Trophoblast cell (in vitro differentiated cells and primary cell): ENCODE data around the gene DHRS3.

Experiments
- DNase-seq, 2 donors: peaks; one replicate each; pipeline ENCODE4 v3.0.0-alpha.2; 2016
- H2AFZ ChIP-seq: 2 replicates; pipeline ENCODE4 v1.6.1; 2013; ENCODE audit warnings: low read length, moderate library complexity, mild to moderate bottlenecking; ENCODE audit not compliant: insufficient read depth, poor library complexity
- H2AK5ac ChIP-seq: 2 replicates; pipeline ENCODE4 v1.6.1; 2013; ENCODE audit warnings: mild to moderate bottlenecking, low read length
- H2BK120ac ChIP-seq: 2 replicates; pipeline ENCODE4 v1.6.1; 2013; ENCODE audit warnings: low read length, mild to moderate bottlenecking, moderate library complexity; ENCODE audit not compliant: insufficient read depth, poor library complexity
- H2BK12ac ChIP-seq: 2 replicates; pipeline ENCODE4 v1.6.1; 2013; ENCODE audit warnings: mild to moderate bottlenecking, low read length, moderate library complexity
- H2BK5ac ChIP-seq: 2 replicates; pipeline ENCODE4 v1.6.1; 2013; ENCODE audit warnings: low read length, low read depth, moderate library complexity, mild to moderate bottlenecking; ENCODE audit not compliant: poor library complexity
- H3K14ac ChIP-seq: 2 replicates; pipeline ENCODE4 v1.6.1; 2013; ENCODE audit warnings: mild to moderate bottlenecking, low read length
- H3K18ac ChIP-seq: 2 replicates; pipeline ENCODE4 v1.6.1; 2013; ENCODE audit warnings: mild to moderate bottlenecking, low read length
- H3K23ac ChIP-seq: 2 replicates; pipeline ENCODE4 v1.6.1; 2013; ENCODE audit warnings: low read length
- H3K27ac ChIP-seq: 2 replicates; pipeline ENCODE4 v1.5.1; 2013; ENCODE audit warnings: low read depth, mild to moderate bottlenecking, inconsistent platforms, low read length, moderate library complexity
- H3K27me3 ChIP-seq: 2 replicates; pipeline ENCODE4 v1.6.1; 2013; ENCODE audit warnings: inconsistent platforms, mild to moderate bottlenecking, low read length, moderate library complexity; ENCODE audit not compliant: insufficient read depth
- H3K36me3 ChIP-seq, 2 experiments: 1 replicate in 1 of 2; 2 replicates in 1 of 2; pipeline ENCODE4 v1.6.1; 2013; ENCODE audit warnings: low read length in 2 of 2, mild to moderate bottlenecking in 2 of 2, moderate library complexity in 1 of 2; ENCODE audit not compliant: insufficient read depth in 2 of 2, control insufficient read depth in 1 of 2
- H3K4ac ChIP-seq: 2 replicates; pipeline ENCODE4 v1.6.1; 2013; ENCODE audit warnings: low read depth, mild to moderate bottlenecking, low read length, moderate library complexity
- H3K4me1 ChIP-seq, 2 experiments: 1 replicate in 1 of 2; 2 replicates in 1 of 2; pipeline ENCODE4 v1.6.1; 2013; ENCODE audit warnings: low read length in 2 of 2, mild to moderate bottlenecking in 2 of 2, moderate library complexity in 1 of 2; ENCODE audit not compliant: insufficient read depth in 2 of 2, control insufficient read depth in 1 of 2
- H3K4me2 ChIP-seq: 2 replicates; pipeline ENCODE4 v1.6.1; 2013; ENCODE audit warnings: inconsistent platforms, mild to moderate bottlenecking, low read length, moderate library complexity
- H3K4me3 ChIP-seq: 2 replicates; pipeline ENCODE4 v1.5.1; 2013; ENCODE audit warnings: mild to moderate bottlenecking, low read depth, low read length, inconsistent platforms
- H3K79me1 ChIP-seq: one replicate; pipeline ENCODE4 v1.6.1; 2013; ENCODE audit warnings: low read length
- H3K79me2 ChIP-seq: 2 replicates; pipeline ENCODE4 v1.6.1; 2013; ENCODE audit warnings: low read length, mild to moderate bottlenecking; ENCODE audit not compliant: control insufficient read depth, insufficient read depth, poor library complexity
- H3K9ac ChIP-seq: 2 replicates; pipeline ENCODE4 v1.6.1; 2013; ENCODE audit warnings: mild to moderate bottlenecking, low read length
- H3K9me3 ChIP-seq: 2 replicates; pipeline ENCODE4 v1.6.1; 2013; ENCODE audit warnings: low read depth, mild to moderate bottlenecking, control low read depth, inconsistent platforms, low read length; ENCODE audit not compliant: insufficient read depth
- H4K12ac ChIP-seq: 2 replicates; pipeline ENCODE4 v1.6.1; 2013; ENCODE audit warnings: low read depth, mild to moderate bottlenecking, low read length, moderate library complexity
- H4K8ac ChIP-seq: 2 replicates; pipeline ENCODE4 v1.6.1; 2013; ENCODE audit warnings: low read depth, mild to moderate bottlenecking, low read length, moderate library complexity
- H4K91ac ChIP-seq: one replicate; pipeline ENCODE4 v1.6.1; 2013; ENCODE audit warnings: low read depth, mild to moderate bottlenecking, low read length, moderate library complexity
- WGBS: extraction: QIAGEN DNeasy Blood & Tissue Kit; methylation state at CpG from one replicate; pipeline ENCODE4 v1.1.7; 2013; ENCODE audit warnings: missing lambda C conversion rate; ENCODE audit not compliant: insufficient read length, insufficient coverage; ENCODE audit errors: extremely low coverage; 5-methylcytosine and 5-hydroxymethylcytosine counted together

DHRS3 gene

DNA sequence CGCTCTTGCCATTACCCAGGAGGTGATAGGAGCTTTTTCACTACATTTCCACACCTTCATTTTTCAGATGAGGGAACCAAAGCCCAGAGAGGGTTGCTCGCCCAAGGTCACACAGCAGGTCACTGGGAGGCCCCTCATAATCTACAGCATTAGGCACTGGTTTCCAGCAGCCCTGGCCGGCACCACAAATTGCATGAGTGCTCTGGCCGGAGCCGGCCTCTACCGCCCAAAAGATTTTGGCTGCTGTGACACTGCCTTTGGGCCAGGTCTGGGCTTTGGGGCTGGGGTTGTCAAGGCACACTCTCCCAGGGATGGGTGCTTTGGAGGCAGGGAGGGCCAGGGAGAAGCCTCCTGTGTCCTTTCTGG lies 15.4 kb downstream of the DHRS3 start:
- no peaks in the 10 kb centered on the region for H3K9me3 ChIP-seq
- no peak overlapping the region for H2BK120ac ChIP-seq
- no peak overlapping the region for H3K27ac ChIP-seq
- no peaks in the 10 kb centered on the region for H3K27me3 ChIP-seq
- H2BK5ac ChIP-seq: no peak overlapping the region
- no peaks in the 10 kb centered on the region for H3K79me2 ChIP-seq
- DNase-seq: no peak
- H3K23ac ChIP-seq: no peak overlapping the region
- H3K79me1 ChIP-seq: no peaks in the 10 kb centered on the region
- no peak overlapping the region for H3K4me2 ChIP-seq
- H4K8ac ChIP-seq: no peak overlapping the region
- no peak overlapping the region for H4K91ac ChIP-seq
- no CpG with 5 or more reads among the region's 6 CpGs for WGBS
- no peak overlapping the region for H3K4me3 ChIP-seq
- H3K9ac ChIP-seq: no peak overlapping the region
- H3K36me3 ChIP-seq: no peaks in the 10 kb centered on the region
- no peak overlapping the region for H4K12ac ChIP-seq
- H3K4ac ChIP-seq: no peak overlapping the region
- H2AFZ ChIP-seq: peak overlapping the region; percentile 72
- no peak overlapping the region for H3K14ac ChIP-seq
- no peak overlapping the region for H3K18ac ChIP-seq
- H3K4me1 ChIP-seq: peaks cover 0 to 3% of the 10 kb centered on the region in 2 experiments
- H2AK5ac ChIP-seq: peak overlapping the region; percentile 82
- no peak overlapping the region for H2BK12ac ChIP-seq

DNA sequence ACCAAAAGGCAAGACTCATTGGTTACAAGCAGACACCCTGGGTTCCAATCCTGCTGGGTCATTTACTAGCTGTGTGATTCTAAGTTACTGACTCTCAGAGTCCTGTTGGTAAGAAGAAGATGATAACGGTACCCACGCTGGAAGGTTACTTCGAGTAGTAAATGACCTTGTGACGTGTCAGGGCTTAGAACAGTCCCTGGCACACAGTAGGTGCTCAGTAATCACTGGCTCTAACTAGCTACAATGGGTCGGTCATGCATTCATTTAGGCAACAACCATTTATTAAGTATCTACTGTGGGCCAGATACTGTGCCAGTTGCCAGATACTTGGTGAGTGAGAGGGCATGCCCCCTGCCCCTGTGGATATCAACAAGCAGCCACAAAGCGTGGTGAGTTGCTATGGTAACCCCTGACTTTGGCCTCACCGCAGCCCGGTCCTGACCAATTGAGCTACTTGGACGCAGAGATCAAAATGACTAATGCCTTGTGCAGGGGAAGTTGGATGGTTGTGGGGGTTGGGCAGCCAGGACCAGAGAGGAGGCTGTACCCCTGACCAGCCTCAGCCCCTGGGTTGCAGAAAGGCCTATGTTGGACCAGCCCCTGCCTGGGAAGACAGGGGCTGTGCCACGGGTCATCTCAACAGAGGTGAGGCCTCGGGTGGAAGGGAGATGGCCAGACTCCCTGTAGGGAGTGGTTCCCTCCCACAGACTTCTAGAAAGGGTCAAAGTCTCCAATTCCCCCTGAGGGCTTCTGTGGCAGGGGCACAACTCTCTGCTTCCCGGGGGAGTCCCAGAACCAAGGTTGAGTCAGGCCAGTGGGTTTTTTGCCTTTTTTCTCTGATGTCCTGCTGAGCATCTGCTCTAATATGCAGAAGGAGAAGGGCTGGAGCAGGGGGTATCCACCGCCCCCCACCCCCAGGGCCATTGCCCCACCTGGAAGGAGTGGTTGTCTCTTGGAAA lies 16.0 kb downstream of the DHRS3 start:
- Histone ChIP-seq H3K27me3 (no peaks in the 10 kb centered on the region), H3K9me3 (no peaks in the 10 kb centered on the region), H3K14ac (no peak overlapping the region), H3K36me3 (no peaks in the 10 kb centered on the region), H3K9ac (no peak overlapping the region), H4K91ac (no peak overlapping the region), H3K4me3 (no peak overlapping the region), H3K79me1 (no peaks in the 10 kb centered on the region), H3K4ac (no peak overlapping the region), H2BK5ac (no peak overlapping the region), H3K27ac (no peak overlapping the region), H3K18ac (no peak overlapping the region), H3K4me1 (peaks cover 0 to 3% of the 10 kb centered on the region in 2 experiments), H4K12ac (no peak overlapping the region), H3K4me2 (no peak overlapping the region), H2AK5ac (no peak overlapping the region), H2BK12ac (no peak overlapping the region), H4K8ac (no peak overlapping the region), H3K23ac (no peak overlapping the region), H2BK120ac (no peak overlapping the region), H2AFZ (no peak overlapping the region), H3K79me2 (no peaks in the 10 kb centered on the region)
- no peak for DNase-seq
- no CpG with 5 or more reads among the region's 13 CpGs for WGBS

DNA sequence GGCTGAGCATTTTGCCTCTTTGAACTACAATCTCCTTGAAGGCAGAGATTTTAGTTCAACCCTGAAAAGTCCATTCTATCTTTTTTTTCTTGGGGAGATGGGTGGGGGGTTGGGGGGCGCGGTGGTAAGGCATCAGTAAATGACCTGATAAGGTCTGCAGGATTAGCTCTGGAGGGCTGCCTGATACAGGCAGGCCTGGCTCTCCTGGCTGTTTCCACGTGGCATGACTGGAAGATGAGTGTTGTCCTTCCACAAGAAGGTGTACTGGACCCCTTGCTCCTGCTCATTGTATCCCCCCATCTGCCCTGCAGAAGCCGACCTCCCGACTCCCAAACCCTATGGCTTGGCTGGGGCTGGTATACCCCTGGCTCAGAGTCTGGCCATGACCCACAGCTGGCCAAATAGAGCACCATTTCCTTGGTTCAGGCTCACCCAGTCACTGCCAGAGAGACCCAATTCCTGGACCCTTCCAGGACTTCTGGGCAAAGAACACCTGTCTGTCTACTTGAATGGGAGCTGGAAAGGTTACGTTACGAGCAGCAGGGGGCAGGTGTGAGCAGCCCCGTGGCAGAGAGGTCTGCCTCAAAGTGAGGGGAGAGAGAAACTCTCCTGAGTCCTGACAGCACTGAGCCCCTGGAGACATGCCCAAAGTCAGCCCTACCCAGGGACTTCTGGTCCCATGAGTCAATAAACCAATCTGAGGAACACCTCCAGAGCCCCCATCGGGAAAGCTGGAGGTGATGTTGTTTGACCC lies 17.0 kb downstream of the DHRS3 start:
- Histone ChIP-seq H4K8ac (no peak overlapping the region), H2AK5ac (no peak overlapping the region), H3K27ac (no peak overlapping the region), H3K18ac (no peak overlapping the region), H3K79me2 (no peaks in the 10 kb centered on the region), H4K12ac (no peak overlapping the region), H3K14ac (no peak overlapping the region), H3K27me3 (no peaks in the 10 kb centered on the region), H3K4me2 (no peak overlapping the region), H3K9me3 (no peaks in the 10 kb centered on the region), H3K9ac (no peak overlapping the region), H4K91ac (no peak overlapping the region), H2BK12ac (no peak overlapping the region), H3K4me1 (peaks cover 7 to 10% of the 10 kb centered on the region in 2 experiments), H3K4ac (no peak overlapping the region), H2AFZ (no peak overlapping the region), H2BK5ac (no peak overlapping the region), H3K79me1 (peaks cover under 1% of the 10 kb centered on the region), H3K4me3 (no peak overlapping the region), H2BK120ac (no peak overlapping the region), H3K23ac (no peak overlapping the region), H3K36me3 (no peaks in the 10 kb centered on the region)
- peak in 1 of 2 donors; percentile 45 for DNase-seq
- WGBS: no CpG with 5 or more reads among the region's 9 CpGs

DNA sequence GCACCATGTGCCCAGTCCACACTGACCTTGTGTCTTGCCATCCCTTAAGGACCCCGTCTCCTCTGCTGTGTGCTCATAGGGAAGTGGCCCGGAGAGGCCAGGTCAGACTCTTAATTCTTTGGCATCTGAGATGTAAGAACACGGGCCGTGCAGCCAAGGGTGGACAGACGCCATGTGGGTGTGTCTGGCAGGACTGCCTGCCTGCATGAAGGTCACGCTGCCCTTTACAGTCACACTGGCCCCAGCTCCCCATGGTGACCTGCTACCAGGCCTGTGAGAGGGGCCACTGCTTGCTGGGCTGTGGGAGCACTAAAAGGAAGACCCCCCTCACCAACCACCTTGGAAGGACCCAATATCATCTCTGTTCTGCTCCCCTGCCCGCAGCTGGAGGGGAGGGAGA lies 17.7 kb downstream of the DHRS3 start:
- peaks cover 2% of the 10 kb centered on the region for H3K79me2 ChIP-seq
- WGBS: no CpG with 5 or more reads among the region's 7 CpGs
- H4K91ac ChIP-seq: no peak overlapping the region

More for the DNA sequence above, 17.7 kb downstream of the DHRS3 start:
- Histone ChIP-seq H3K9ac (no peak overlapping the region), H2BK5ac (no peak overlapping the region), H3K27me3 (no peaks in the 10 kb centered on the region), H3K36me3 (no peaks in the 10 kb centered on the region), H4K12ac (no peak overlapping the region), H3K4ac (no peak overlapping the region), H3K4me2 (no peak overlapping the region), H2BK12ac (no peak overlapping the region), H3K9me3 (no peaks in the 10 kb centered on the region), H2AK5ac (no peak overlapping the region), H3K4me1 (peaks cover 12 to 16% of the 10 kb centered on the region in 2 experiments), H3K18ac (no peak overlapping the region), H3K4me3 (no peak overlapping the region), H2BK120ac (no peak overlapping the region), H2AFZ (no peak overlapping the region), H3K23ac (no peak overlapping the region), H3K79me1 (peaks cover 2% of the 10 kb centered on the region), H3K27ac (no peak overlapping the region), H4K8ac (no peak overlapping the region), H3K14ac (no peak overlapping the region)
- DNase-seq: no peak
